Breast epithelium (tissue), 3 donors: Measurements from ENCODE around the gene CFAP68.

Experiments
- CTCF ChIP-seq, 3 donors: fragments of 450-650 bp; IDR thresholded peaks; one replicate each; pipeline ENCODE4 v1.5.1; 2016 to 2017; ENCODE audit warnings: antibody characterized with exemption in 3 of 3, mild to moderate bottlenecking in 3 of 3, moderate library complexity in 3 of 3
- POLR2AphosphoS5 ChIP-seq, 3 donors: sonication (generic); formaldehyde crosslinking; IDR thresholded peaks; one replicate each; pipeline ENCODE4 v1.6.1; 2017; ENCODE audit warnings: antibody characterized with exemption in 3 of 3

DNA sequence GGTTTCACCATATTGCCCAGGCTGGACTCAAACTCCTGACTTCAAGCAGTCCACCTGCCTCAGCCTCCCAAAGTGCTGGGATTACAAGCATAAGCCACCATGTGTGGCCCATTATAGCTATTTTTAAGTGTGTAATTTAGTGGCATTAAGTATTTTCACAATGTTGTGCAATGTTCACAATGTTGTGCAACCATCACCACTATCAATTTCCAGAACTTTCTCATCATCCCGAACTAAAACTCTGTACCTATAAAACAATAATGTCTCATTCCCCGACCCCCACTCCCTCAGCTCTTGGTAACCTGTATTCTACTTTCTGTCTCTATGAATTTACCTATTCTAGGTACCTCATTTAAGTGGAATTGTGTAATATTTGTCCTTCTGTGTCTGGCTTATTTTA, 7.5 kb downstream of the CFAP68 start:
- TF ChIP-seq CTCF (IDR thresholded peaks at IDR 0.05) (no peak), POLR2AphosphoS5 (IDR thresholded peaks at IDR 0.05) (no peak)
